GM19372 (cell line): Measurements from ENCODE around the gene ROR1.
"Not testable (repeated sequence)": the region's sequence is repeated elsewhere in the genome, so short reads cannot be mapped to it uniquely, and the experiment has no call there.

ENCODE experiments used
- ATAC-seq: cut with Tn5 transposase; IDR thresholded peaks from one replicate; pipeline ENCODE4 v1.9.1; 2021; ENCODE audit warnings: mild to moderate bottlenecking, low read depth, moderate library complexity; ENCODE audit not compliant: unreplicated experiment

Gene ROR1

DNA sequence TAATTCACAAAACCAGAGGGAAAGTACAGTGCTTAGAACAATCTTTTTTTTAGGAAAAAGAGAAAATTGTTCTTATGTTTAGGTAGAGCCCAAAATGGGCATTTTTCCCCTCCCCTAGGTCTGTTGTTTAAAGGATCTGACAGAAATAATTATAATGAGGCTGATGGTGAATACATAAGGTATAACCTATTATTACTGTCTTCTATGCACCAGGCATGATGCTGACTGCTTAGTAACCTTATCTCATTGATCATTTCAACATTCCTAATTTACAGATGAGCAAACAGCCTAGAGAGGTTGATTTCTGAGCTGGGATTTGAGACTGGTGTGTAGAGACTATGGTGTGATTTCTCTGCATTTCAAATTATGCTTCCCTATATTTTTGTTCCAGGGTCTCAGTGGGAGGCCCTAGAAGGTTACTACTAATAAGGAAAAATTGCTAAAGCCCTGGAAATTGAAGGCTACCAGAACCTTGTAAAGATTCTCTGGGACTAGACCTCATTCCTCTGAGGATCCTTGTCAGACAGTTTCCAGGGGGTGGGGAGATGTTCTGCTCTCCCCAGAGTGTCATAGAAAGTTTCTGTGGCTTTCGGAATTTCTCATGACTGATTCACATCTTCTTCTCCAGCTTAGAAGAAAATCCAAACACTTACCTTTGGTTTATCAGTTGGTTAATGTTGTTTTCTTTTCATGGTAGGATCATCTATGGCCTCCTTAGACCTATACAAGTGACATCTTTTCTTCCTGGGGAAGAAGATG, 44.9 kb downstream of the ROR1 start:
- ATAC-seq = no peak

DNA sequence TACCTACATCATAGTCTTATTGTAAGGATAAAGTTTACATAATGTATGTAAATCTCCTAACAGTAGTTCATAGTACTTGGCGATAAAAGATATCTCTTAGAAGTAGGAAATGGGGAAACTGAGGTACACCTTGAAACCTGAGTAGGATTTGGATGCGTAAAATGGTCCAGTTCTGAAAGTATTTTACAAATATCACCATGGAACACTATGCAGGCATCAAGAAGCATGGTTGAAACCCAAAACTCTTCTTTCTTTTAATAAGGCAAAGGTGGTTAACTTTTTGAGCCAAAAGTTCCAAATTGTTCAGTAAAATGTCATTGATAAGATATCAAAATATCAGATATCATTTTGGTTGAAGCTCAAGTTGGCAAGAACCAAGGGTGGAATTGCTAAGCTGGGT, 46.0 kb downstream of the ROR1 start:
- ATAC-seq = no peak

DNA sequence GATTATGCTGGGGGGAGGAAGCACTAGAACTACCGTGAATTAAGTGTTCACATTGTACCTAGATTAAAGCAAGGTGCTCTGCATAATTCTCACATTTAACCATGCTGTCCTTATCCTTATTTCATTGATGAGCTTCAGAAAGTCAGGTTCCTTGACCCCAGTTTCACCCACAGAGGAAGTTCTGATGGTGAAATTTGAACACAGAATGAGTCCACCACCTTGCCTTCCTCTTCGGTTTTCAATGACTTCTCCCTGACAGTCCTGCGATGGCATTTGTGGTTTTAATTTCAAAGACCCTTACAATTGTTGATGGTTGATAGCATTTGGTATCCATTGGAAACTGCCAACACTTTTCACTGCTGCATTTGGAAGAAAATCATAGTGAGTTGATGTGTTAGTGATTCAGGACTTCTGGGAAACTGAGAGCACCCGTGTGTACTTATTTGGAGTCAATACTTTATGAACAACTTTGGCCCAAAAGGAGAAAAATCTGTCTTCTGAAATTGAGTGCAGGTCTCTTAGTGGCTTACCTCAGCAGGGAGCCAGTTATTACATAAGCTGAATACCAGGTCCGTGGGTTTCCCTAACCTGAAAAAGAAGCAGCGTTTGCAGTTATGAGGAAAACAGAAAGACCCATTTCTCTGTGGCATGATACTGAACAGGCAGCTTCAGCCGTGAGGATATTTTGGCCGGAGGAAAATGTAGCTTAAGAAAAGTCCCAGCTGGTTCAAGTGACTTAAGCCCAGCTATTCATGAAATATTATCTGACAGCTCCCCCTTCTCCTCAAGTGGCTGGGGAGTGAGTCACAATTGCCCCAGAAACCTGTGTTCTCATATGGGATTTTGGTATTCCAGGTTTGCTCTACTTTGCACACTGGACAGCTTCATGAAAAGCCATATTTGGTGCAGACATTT, 47.5 kb downstream of the ROR1 start:
- ATAC-seq = no peak

DNA sequence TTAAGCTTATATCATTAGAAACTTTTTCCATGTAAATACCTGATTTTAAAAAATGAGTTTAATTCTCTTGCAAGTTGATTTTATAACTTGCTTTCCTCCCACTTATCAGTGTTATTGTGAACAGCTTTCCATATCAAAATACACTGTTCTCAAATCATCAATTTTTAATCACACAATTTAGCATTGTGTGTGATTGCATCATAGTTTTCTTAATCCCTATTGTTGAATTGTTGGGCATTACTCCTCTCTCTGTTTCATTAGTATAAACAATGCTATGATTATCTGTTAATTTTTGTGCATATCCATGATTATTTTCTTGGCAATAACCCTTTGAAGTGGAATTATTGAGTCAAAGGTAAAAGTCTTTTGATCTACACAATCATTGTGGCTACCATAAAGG, 48.7 kb downstream of the ROR1 start:
- no peak for ATAC-seq

DNA sequence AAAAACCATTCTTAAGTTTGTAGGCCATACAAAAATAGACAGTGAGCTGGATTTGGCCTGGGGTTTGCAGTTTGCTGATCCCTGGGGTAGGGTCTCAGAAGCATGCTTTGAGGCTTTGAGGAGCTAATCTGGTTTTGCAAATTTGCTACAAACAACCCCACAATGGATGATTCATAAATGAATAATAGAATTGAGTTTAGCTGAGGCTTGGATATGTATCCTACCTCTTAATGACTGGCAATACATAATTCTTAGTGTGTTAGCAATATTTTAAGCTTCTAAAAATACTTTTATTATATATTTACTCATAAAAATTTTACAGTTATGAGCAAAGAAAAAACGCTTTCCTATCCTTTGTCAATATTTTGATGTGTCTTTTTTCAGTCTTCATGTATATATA, 50.6 kb downstream of the ROR1 start:
- ATAC-seq = no peak

DNA sequence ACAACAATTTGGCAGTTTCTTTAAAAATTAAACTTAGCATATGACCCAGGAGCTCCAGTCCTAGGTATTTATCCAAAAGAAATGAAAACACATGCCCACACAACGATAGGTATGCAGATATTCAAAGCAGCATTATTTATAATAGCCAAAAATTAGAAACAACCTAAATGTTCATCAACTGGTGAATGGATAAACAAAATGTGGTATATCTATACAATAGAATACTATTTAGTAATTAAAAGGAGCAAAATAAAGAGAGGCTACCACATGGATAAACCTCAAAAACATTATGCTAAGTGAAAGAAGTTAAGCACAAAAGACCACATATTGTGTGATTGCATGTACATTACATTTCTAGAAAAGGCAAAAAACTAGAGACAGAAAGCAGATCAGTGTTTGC, 51.3 kb downstream of the ROR1 start:
- no peak for ATAC-seq

DNA sequence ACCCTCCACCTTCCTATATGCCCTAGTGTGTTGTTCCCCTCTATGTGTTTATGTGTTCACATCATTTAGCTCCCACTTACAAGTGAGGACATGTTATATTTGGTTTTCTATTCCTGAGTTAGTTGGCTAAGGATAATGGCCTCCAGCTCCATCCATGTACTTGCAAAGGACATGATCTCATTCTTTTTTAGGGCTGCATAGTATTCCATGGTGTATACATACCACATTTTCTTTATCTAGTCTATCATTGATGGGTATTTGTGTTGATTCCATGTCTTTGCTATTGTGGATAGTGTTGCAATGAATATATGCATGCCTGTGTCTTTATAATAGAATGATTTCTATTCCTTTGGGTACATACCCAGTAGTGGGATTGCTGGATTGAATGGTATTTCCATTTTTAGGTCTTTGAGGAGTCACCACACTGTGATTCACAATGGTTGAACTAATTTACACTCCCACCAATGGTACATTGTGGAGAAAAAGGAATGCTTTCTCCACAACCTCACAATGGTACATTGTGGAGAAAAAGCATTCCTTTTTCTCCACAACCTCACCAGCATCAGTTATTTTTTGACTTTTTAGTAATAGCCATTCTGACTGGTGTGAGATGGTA, 52.5 kb downstream of the ROR1 start:
- not testable (repeated sequence) for ATAC-seq

DNA sequence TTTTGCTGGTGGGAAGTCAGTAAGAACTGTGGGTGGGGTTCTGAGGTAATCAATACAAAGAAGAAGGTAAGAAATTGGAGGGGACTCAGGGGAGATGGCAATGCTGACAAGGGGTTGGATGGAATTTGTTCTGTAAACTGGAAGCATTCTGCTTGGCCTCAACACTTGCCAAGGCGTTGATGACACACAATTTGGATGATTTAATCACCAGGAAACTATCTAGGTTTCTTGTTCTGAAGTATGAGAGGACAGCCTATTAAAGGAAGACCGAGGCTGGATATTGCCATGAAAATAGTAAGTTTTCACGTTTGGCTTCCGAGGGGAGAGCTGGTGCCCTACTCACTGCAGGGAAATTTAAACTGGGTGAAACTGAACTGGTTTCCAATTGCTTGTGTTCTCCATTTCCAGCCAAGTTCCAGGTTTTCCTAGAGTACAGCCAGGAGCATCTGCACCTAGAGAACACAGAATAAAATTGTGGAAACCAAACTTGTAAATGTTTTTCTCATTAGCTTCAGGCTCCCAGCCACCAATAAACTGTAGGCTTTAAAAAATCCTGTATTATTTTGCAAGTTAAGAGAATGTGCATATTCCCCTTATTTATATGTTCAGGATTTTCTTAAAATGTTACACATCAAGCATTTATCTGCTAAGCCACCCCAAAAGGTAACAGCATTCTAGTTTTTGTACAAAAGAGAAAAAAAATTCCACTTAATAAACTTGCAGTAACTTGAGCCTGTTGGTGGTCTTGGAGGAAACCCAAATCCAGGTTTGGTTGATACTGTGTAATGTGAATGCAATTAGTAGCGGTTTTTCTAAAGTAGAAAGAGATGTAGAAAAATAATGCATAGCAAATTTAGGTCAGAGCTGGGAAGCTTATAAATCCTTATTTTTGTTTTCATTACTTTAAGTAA, 53.8 kb downstream of the ROR1 start:
- no peak for ATAC-seq

DNA sequence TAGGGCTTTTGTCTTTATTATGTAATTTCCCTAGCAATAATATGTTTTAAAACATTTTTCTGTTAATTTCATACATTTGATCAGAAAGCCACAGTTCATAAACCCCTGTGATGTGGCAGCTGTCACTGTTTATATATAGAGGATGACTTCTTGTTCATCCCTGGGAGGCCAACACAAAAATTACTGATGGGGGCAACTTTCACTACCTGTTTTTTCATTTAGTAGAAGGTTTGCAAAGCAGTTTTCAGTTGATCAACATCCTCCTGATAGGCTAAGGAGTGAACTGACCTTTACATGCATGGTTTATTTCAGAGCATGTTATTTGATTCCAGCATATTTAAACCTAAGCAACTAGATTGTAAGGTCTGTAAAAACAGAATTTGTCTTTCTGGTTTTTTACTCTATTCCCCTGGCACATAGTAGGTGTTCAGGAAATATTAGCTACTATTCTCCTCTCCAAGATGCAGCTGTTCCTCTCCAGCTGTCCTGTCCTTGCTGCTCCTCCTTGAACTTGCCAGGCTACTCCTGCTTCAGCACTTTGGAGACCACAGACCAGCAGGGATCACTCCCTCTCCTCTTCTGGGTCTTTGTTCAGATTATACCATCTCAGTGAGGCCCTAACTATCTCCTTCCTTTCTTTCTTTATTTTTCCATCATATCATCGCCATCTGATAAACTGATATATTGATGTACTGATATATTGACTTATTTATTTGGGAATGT, 54.7 kb downstream of the ROR1 start:
- no peak for ATAC-seq

DNA sequence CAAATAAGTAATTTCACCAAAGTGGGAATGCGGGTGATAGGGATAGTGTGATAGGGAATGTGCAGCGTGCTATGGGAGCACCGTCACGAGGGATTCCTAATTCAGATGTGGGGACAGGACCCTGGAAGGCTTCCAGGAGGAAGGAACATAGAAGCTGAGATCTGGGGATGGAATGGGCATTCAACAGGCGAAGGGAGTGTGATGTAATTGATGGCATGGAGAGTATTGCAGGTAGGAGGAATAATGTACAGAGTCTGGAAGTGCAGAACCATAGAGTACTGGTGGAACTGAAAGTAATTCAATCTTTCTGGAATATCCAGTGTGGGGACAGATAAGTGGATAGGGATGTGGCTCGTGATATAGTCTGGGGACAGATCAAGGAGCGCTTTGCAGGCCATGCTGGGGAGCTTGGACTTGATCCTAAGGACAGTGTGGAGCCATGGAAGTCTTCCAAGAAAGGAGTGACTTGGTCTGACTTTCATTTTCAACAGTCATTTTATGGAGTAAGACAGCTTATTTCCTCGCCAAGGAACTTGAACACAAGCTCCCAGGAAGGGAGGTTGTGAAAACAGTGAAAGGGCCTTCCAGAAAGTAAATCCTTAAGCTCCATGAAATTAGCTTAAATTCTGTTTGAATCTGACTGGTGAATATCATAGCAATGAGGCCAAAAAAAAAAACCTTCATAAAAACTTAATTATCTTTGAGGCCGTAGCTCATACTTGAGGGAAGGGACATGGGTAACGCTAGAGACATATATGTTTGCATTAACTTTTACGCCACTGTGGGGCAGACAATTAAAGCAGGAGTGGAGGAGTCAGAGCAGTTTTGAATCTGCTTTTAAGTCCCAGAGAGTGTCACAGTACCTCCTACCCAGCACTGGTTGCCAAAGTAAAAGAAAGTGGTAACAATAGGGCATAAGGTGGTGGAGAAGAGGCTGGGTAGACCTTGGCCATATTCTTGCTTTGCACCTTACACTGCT, 55.8 kb downstream of the ROR1 start:
- no peak for ATAC-seq

DNA sequence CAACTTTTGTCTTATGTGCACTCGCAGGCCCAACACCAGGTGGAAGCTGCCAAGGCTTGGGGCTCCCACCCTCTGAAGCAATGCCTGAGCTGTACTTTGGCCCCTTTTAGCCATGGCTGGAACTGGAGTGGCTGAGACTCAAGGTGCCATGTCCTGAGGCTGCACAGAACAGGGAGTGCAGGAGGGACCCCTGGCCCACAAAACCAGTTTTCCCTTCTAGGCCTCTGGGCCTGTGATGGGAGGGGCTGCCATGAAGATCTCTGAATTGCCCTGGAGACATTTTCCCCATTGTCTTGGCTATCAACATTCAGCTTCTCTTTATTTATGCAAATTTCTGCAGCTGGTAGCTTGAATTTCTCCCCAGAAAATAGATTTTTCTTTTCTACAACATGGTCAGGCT, 57.6 kb downstream of the ROR1 start:
- ATAC-seq = no peak

DNA sequence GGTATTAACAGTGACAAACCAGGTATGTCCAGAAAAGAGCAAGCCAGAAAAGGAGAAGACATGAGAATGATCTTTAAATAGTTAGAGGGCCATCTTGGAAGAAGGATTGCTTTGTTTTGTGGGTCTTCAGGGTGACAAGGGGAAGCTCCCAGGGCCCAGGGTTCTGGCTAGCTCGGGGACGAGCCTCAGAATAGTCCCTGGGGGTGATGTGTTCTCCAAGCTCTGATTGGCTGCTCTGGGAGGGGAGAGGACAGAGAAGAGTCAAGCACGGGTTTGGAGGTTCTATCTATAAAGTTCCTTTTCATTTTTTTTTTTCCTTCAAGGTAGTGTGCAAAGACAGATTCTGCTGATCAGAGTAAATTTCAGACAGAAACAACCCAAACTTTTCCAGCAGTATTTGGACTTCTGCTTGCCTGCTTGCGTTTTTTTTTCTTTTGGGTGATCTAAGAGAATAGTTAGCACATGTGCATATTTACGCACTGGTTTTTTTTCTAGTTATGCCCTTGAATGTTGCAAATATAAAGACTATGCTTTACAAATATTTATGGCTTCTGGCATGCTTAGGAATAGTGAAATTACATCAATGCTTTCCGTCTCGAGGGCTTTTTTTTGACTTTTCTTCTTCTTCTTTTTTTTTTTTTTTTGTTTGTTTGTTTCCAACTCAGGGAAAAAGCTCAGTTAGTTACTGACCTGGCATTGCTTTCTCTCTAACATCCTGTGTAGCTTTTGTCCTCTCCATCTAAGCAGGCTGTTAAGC, 59.7 kb downstream of the ROR1 start:
- no peak for ATAC-seq

DNA sequence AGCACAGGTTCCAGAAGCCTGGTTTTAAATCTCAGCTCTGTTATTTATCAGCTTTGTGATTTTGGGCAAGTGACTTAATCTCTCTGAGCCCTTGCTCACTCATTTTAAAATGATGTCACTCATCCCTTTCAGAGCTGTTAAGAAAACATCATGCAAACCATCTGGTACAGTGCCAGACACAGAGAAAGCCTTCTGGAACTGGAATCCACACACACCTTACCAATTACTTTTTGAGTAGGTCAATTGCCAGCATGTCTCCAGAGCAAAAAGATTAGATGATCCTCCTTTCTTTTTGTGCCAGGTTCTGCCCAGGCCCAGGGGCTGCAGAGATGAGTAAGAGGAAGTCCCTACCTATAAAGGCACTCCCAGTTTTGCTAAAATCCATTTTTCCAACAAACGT, 61.3 kb downstream of the ROR1 start:
- ATAC-seq = no peak

DNA sequence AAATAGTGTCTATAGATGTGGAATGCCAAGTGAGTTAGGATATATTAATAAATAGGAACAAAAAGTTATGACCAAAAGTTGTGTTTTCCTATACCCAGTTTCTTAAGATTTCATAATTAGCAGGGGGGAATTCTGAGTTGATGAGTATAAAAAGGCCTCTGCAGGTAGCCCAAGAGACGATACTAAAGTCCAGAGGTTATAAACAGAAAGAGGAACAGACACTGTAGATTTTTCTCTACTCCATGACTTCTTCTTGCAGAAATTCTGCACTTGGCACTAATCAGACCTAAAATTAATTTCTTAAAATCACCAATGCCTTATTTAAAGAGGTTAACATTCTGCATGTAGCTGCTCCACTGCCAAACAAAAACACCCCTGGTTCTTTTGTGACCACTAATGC, 62.6 kb downstream of the ROR1 start:
- no peak for ATAC-seq

DNA sequence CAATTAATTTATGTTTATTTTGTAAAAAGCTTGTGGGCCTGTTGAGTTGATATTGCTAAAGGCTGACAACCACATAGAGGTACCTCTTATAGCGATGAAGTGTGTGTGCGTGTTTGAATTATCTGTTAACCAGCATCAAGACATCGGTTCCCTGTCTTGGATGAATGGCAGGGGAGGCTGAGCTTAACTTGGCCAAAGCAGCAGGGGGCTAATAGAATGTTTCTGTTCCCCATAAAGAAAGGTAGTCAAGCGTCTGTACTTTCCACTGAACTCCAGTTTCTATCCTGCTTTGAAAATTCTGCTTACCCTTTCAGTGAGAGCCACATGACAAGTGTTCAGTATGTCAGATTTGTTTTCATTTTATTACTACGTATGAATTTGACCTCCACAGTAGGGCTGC, 63.0 kb downstream of the ROR1 start:
- no peak for ATAC-seq

DNA sequence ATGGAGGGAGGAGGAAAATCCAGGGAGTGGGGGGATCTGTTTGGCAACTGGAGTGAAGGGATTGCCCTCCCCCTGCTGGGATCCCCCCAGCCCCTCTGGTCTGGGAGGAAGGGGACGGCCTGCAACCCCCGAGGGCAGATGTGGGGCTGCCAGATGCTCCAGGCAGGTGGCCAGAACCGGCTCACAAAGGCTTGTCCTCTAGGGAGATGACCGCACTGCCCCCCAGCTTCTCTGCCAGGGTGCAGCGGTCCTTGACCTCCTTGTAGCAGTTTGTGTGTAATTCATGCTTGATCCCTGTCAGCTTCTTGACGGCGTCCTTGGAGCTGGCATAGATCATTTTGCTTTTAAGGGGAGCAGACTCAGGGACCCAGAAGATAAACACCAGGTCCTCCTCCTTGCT, 69.2 kb downstream of the ROR1 start:
- ATAC-seq = no peak

DNA sequence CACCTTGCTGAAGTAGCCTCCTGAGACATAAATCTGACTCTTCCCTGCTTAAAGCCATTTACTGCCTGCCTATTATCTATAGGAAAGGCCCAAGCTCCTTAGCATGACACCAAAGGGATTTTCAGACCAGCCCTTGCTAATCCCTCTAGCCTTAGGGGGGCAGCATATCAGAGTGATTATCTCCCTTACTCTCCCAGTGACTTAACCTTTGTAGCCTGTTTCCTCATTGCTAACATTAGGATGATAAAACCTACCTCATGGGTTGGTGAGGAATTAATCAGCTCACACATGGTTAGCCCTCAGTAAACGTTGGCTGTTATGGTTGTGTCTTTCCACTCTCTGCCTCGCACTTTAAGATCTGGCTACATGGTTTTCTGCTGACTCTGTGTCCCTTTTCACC, 70.1 kb downstream of the ROR1 start:
- ATAC-seq = no peak

DNA sequence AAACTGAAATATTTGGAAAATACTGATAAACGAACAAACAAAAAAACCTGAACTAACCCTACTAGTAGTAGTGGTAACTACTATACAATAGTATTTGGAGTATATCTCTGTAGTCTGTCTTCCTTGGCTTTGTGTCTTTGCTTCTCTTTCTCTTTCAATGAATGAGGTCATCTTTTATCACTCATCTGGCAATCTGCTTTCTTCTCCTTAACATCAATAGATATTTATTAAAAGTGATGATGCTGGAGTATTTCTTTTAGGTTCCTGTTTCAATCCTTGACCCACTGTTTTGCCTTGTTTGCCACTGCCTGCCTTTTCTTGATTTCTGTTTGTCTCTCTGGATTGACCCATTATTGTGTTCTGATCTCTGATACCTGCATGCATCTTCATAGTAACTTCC, 71.5 kb downstream of the ROR1 start:
- ATAC-seq = no peak
